ENCODE measurements around the gene LYZL2.
"Not testable (repeated sequence)": the region's sequence is repeated elsewhere in the genome, so short reads cannot be mapped to it uniquely, and the experiment has no call there.

LYZL2 gene

DNA sequence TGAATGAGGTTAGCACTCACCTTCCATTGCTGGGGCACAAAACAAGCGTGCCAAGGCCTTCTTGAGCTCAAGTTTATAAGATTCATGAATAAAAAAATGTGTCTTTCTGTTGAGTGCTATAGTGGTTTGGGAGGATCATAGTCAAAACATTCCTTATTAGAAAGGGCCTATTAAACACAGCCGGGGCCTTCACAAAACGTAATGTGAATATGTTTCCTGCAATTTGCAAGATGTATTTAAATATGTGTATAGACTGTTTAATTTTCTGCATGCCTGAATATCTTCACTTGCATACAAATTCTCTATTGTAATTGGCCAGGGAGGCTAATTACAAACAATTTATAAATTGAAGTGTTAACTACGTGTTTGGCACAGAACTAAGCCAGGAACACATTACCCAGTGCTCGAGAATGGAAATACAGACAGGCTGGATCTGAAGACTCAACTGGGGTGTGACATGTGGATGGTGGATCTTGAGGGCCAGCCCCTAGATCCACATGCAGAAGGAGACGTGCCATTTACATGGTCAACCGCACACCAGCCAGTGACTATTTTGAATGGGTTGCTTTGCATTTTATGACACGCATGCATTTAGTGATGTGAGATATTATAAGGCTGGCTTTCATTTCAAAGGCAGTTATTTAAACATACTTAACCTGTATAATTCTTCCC is 31.3 kb downstream of the LYZL2 start:
- no peak for ATAC-seq
- no peak for TF ChIP-seq PPARA (CRISPR knock-in tag; IDR thresholded peaks at IDR 0.05; ENCODE audit: borderline replicate concordance)
- no peak for TF ChIP-seq ZNF70 (CRISPR knock-in tag; IDR thresholded peaks at IDR 0.05)
- no peak for TF ChIP-seq SNAI2 (CRISPR knock-in tag; IDR thresholded peaks at IDR 0.05)

GRCh38 chr10:30597433-30597824 is 32.1 kb downstream of the LYZL2 start:
- not testable (repeated sequence) for ATAC-seq

DNA sequence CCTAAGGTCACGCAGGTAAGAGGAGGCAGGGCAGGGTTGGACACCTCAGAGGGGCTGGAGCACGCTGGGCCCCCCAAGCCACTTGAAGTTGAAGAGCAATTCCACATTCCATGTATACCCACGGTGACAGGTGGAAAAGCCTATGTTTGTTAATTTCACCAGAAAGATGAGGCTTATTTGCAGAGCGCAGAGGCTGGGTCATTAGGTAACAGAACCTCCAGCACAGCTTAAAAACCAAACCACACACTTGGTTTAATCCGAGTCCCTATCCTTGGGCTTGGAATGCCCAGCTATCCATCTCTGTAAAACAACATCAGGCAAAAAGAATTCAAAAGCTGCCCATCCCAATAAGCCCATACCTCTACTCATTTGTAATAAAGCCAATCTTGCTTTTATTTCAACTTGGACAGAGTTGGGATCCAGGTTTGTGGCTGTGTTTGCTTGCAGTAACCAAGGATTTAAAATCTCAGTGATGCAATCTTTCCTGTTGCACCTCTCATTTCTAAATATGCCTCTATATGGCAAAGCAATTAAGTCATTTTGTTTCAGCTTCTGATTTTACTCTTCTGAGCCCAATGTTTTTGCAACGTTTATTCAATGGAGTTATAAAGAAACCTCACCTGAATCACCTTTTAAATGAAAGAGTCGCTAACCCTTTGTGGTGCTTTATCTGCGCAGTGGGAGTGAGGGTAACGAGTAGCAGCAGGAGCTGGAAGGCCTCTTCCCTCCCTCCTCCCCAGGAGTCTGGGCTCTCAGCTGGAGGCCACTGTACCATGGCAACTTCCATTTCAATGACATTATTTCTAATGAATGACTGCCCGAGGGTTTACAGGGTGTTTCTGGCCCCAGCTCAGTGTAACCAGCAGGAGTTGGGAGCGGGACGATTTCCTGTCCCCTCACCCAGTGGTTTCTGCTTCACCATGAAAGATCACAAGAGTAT is 32.8 kb downstream of the LYZL2 start:
- ATAC-seq = not testable (repeated sequence)

DNA sequence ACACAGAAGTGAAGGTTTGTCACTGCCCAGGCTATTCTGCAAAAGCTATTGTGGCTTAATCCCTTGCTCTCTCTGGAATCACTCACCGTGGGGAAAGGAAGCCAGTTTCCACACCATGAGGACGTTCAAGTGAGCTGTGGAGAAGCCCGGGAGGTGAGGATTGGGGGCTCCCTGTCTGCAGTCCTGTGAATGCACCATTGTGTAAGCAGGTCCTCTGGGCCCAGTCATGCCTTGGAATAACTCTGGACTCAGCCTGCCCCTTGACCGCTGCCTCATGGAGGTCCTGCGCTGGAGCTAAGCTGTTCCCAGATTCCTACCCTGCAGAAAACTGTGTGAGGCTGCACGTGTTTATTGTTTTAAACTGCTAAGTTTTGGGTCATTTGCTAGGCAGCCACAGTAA is 33.5 kb downstream of the LYZL2 start:
- TF ChIP-seq ZFP3 (CRISPR knock-in tag; IDR thresholded peaks at IDR 0.05) = no peak
- TF ChIP-seq ZNF70 (CRISPR knock-in tag; IDR thresholded peaks at IDR 0.05) = no peak
- TF ChIP-seq PATZ1 (CRISPR knock-in tag; IDR thresholded peaks at IDR 0.05; ENCODE audit: borderline replicate concordance) = no peak
- no peak for ATAC-seq

- ATAC-seq = no peak
- TF ChIP-seq POU6F1 (CRISPR knock-in tag; IDR thresholded peaks at IDR 0.05; ENCODE audit: borderline replicate concordance, low read depth) (no peak), PPARA (CRISPR knock-in tag; IDR thresholded peaks at IDR 0.05; ENCODE audit: borderline replicate concordance) (no peak), CSDC2 (CRISPR knock-in tag; IDR thresholded peaks at IDR 0.05) (no peak), TOX (CRISPR knock-in tag; IDR thresholded peaks at IDR 0.05; ENCODE audit: borderline replicate concordance) (no peak), ISL1 (CRISPR knock-in tag; IDR thresholded peaks at IDR 0.05) (no peak), ESRRG (CRISPR knock-in tag; IDR thresholded peaks at IDR 0.05) (no peak), RARB (CRISPR knock-in tag; IDR thresholded peaks at IDR 0.05) (no peak), PATZ1 (CRISPR knock-in tag; IDR thresholded peaks at IDR 0.05; ENCODE audit: borderline replicate concordance) (no peak)
- TF ChIP-seq, protein P1, sequence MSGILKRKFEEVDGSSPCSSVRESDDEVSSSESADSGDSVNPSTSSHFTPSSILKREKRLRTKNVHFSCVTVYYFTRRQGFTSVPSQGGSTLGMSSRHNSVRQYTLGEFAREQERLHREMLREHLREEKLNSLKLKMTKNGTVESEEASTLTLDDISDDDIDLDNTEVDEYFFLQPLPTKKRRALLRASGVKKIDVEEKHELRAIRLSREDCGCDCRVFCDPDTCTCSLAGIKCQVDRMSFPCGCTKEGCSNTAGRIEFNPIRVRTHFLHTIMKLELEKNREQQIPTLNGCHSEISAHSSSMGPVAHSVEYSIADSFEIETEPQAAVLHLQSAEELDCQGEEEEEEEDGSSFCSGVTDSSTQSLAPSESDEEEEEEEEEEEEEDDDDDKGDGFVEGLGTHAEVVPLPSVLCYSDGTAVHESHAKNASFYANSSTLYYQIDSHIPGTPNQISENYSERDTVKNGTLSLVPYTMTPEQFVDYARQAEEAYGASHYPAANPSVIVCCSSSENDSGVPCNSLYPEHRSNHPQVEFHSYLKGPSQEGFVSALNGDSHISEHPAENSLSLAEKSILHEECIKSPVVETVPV (CRISPR knock-in tag; IDR thresholded peaks at IDR 0.05) = no peak
- TF ChIP-seq, protein P2, sequence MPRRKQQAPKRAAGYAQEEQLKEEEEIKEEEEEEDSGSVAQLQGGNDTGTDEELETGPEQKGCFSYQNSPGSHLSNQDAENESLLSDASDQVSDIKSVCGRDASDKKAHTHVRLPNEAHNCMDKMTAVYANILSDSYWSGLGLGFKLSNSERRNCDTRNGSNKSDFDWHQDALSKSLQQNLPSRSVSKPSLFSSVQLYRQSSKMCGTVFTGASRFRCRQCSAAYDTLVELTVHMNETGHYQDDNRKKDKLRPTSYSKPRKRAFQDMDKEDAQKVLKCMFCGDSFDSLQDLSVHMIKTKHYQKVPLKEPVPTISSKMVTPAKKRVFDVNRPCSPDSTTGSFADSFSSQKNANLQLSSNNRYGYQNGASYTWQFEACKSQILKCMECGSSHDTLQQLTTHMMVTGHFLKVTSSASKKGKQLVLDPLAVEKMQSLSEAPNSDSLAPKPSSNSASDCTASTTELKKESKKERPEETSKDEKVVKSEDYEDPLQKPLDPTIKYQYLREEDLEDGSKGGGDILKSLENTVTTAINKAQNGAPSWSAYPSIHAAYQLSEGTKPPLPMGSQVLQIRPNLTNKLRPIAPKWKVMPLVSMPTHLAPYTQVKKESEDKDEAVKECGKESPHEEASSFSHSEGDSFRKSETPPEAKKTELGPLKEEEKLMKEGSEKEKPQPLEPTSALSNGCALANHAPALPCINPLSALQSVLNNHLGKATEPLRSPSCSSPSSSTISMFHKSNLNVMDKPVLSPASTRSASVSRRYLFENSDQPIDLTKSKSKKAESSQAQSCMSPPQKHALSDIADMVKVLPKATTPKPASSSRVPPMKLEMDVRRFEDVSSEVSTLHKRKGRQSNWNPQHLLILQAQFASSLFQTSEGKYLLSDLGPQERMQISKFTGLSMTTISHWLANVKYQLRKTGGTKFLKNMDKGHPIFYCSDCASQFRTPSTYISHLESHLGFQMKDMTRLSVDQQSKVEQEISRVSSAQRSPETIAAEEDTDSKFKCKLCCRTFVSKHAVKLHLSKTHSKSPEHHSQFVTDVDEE (CRISPR knock-in tag; IDR thresholded peaks at IDR 0.05) = no peak
Measured at GRCh38 chr10:30594077-30594476, 35.5 kb downstream of the LYZL2 start.

DNA sequence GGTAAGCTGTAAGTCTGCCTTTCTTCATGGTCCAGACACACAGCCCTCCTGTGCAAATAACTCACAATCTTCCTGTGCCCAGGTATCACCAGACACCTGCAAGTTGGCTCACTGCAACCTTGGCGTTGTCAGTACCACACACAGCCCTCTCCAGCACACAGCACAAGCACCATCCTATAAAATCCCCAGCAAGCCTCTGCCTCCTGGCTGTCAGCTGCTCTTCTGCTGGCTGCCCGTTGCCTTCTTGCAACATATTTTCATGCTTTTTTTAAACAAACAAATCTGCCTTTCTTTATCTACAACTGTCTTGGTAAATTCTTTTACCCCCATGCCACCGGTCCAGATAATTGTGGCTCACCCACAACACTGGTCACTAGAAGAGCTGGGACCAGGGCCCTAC is 36.8 kb downstream of the LYZL2 start:
- ATAC-seq = not testable (repeated sequence)
